BJ (cell line): ENCODE measurements around the gene IFT80. TPM values are rescaled to one million over a fixed set of nuclear protein-coding genes. Genes with fewer than 3 reads are reported as not detected.

Source experiments
- CTCF ChIA-PET: fragments of 350-600 bp; formaldehyde crosslinking; extraction: SDS; loops from one replicate; lab custom pipeline; 2021; ENCODE audit warnings: antibody characterized with exemption, inconsistent platforms; lab: Yijun Ruan, JAX
- POLR2A ChIA-PET: fragments of 300-600 bp; sonication (Branson Sonifier 250); formaldehyde crosslinking; extraction: SDS; loops from one replicate; lab custom pipeline; 2021; ENCODE audit warnings: antibody characterized with exemption; lab: Charles Lee
- DNase-seq: peaks from one replicate; pipeline ENCODE4 v3.0.0-alpha.2; 2011; ENCODE audit warnings: low read depth
- H3K27me3 ChIP-seq: 2 replicates; pipeline ENCODE4 v1.6.0; 2011; ENCODE audit warnings: low read length; ENCODE audit not compliant: control insufficient read depth, insufficient read depth
- H3K36me3 ChIP-seq: 2 replicates; pipeline ENCODE4 v1.5.1; 2011; ENCODE audit warnings: low read length; ENCODE audit not compliant: control insufficient read depth, insufficient read depth
- H3K4me3 ChIP-seq: 2 replicates; pipeline ENCODE4 v1.5.1; 2011; ENCODE audit warnings: low read depth, mild to moderate bottlenecking, control low read depth, low read length
- CTCF ChIP-seq: IDR thresholded peaks from 2 replicates; pipeline ENCODE4 v1.5.1; 2011; ENCODE audit warnings: low read depth, mild to moderate bottlenecking, control low read depth, inconsistent platforms, low read length, moderate library complexity; ENCODE audit not compliant: insufficient read depth
- polyA plus RNA-seq: library from polyadenylated mRNA; depleted of rRNA; stranded (reverse); fragments of >200 nt; gene quantifications from 2 replicates; pipeline ENCODE4 v1.2.3, GENCODE V29; 2011

Gene IFT80
- polyA plus RNA-seq, 1 experiment: 10.4 TPM

- ChIA-PET CTCF (interaction anchor here (0.6 kb wide), 1 partner anchor 241 kb away, joined by 3 read pairs; no protein-coding TSS in a partner anchor), POLR2A (interaction anchor here (0.6 kb wide), 1 partner anchor 273 kb away, joined by 3 read pairs; no protein-coding TSS in a partner anchor)
- Histone ChIP-seq H3K36me3 (no peaks in the 10 kb centered on the region; the same call in 1 of the 2 replicates), H3K27me3 (no peaks in the 10 kb centered on the region), H3K4me3 (no peak overlapping the region)
- TF ChIP-seq CTCF: no peak
- DNase-seq: no peak
Observed at GRCh38 chr3:160279657-160280056, 119.4 kb downstream of the IFT80 start.

- no peak for TF ChIP-seq CTCF
Observed at GRCh38 chr3:160278210-160278609, 120.8 kb downstream of the IFT80 start.

GRCh38 chr3:160265088-160265487, 133.9 kb downstream of the IFT80 start:
- Histone ChIP-seq H3K27me3 (no peaks in the 10 kb centered on the region), H3K36me3 (no peaks in the 10 kb centered on the region), H3K4me3 (no peak overlapping the region)
- no peak for DNase-seq
- ChIA-PET CTCF (no interaction called here), POLR2A (no interaction called here)
- TF ChIP-seq CTCF: no peak

More at GRCh38 chr3:160278210-160278609, 120.8 kb downstream of the IFT80 start:
- Histone ChIP-seq H3K36me3 (peaks cover 2% of the 10 kb centered on the region; the same call in 1 of the 2 replicates), H3K27me3 (no peaks in the 10 kb centered on the region), H3K4me3 (no peak overlapping the region)
- POLR2A ChIA-PET: no interaction called here
- CTCF ChIA-PET: no interaction called here
- DNase-seq: no peak

- H3K4me3 ChIP-seq: no peak overlapping the region
- CTCF ChIA-PET: interaction anchor here (1.3 kb wide), 1 partner anchor 21 kb away, joined by 3 read pairs; no protein-coding TSS in a partner anchor
- no peaks in the 10 kb centered on the region for H3K27me3 ChIP-seq
- POLR2A ChIA-PET: interaction anchor here (0.6 kb wide), 1 partner anchor 117 kb away, joined by 3 read pairs; no protein-coding TSS in a partner anchor
- no peaks in the 10 kb centered on the region for H3K36me3 ChIP-seq
- DNase-seq: no peak
- TF ChIP-seq CTCF: no peak
Observed at GRCh38 chr3:160260587-160261270, 138.3 kb downstream of the IFT80 start.

- no peaks in the 10 kb centered on the region for H3K36me3 ChIP-seq
- H3K27me3 ChIP-seq: no peaks in the 10 kb centered on the region
- H3K4me3 ChIP-seq: no peak overlapping the region
- POLR2A ChIA-PET: no interaction called here
- no peak for TF ChIP-seq CTCF
- no peak for DNase-seq
- CTCF ChIA-PET: no interaction called here
Observed at GRCh38 chr3:160259589-160259988, 139.4 kb downstream of the IFT80 start.
